ENCODE data around the gene TXNRD2. TPM values are rescaled to one million over a fixed set of nuclear protein-coding genes. Genes with fewer than 3 reads are reported as not detected.

The TXNRD2 gene
- total RNA-seq, 1 donor from 2014 or later, result 47.5 TPM

DNA sequence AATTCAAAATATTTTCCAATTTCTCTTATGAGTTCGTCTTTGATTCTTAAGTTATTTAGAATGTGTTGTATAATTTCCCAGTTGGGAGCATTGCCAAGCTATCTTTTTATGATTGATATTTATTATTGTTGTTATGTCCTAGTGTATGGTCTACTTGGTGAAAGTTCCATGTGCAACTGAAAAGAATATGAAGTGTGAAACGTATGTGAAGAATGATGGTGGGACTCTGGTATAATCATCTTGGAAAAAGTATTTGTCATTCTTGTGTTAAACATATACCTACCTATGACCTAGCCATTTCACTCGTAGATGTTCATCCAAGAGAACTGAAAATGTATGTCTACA is 75.0 kb downstream of the TXNRD2 start:
- TF ChIP-seq, protein P1, sequence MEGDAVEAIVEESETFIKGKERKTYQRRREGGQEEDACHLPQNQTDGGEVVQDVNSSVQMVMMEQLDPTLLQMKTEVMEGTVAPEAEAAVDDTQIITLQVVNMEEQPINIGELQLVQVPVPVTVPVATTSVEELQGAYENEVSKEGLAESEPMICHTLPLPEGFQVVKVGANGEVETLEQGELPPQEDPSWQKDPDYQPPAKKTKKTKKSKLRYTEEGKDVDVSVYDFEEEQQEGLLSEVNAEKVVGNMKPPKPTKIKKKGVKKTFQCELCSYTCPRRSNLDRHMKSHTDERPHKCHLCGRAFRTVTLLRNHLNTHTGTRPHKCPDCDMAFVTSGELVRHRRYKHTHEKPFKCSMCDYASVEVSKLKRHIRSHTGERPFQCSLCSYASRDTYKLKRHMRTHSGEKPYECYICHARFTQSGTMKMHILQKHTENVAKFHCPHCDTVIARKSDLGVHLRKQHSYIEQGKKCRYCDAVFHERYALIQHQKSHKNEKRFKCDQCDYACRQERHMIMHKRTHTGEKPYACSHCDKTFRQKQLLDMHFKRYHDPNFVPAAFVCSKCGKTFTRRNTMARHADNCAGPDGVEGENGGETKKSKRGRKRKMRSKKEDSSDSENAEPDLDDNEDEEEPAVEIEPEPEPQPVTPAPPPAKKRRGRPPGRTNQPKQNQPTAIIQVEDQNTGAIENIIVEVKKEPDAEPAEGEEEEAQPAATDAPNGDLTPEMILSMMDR (IDR thresholded peaks at IDR 0.05), result no peak
- no peaks in the 10 kb centered on the region for H3K36me3 ChIP-seq
- DNase-seq (no peak), ATAC-seq (no peak)
- H3K4me1 ChIP-seq, result no peaks in the 10 kb centered on the region
- no peak overlapping the region for H3K27ac ChIP-seq
- H3K4me3 ChIP-seq, result no peak overlapping the region
- H3K27me3 ChIP-seq (ENCODE audit: low read depth), result no peaks in the 10 kb centered on the region
- intact Hi-C loops (cut with DNase I), result no loop called here
- no peaks in the 10 kb centered on the region for H3K9me3 ChIP-seq

- TF ChIP-seq, protein P1 (IDR thresholded peaks at IDR 0.05), result no peak
- H3K9me3 ChIP-seq, result no peaks in the 10 kb centered on the region
- no peaks in the 10 kb centered on the region for H3K36me3 ChIP-seq
- no peaks in the 10 kb centered on the region for H3K4me1 ChIP-seq
- intact Hi-C loops (cut with DNase I), result no loop called here
- no peak overlapping the region for H3K4me3 ChIP-seq
- DNase-seq (peak; percentile 39), ATAC-seq (no peak)
- H3K27ac ChIP-seq, result no peak overlapping the region
- no peaks in the 10 kb centered on the region for H3K27me3 ChIP-seq (ENCODE audit: low read depth)
These were observed 76.3 kb downstream of the TXNRD2 start for GRCh38 chr22:19865141-19865829.

GRCh38 chr22:19864538-19865106 is 77.0 kb downstream of the TXNRD2 start:
- Histone ChIP-seq H3K9me3 (no peaks in the 10 kb centered on the region), H3K4me1 (no peaks in the 10 kb centered on the region), H3K27ac (no peak overlapping the region), H3K36me3 (no peaks in the 10 kb centered on the region), H3K4me3 (no peak overlapping the region), H3K27me3 (ENCODE audit: low read depth) (no peaks in the 10 kb centered on the region)
- DNase-seq (no peak), ATAC-seq (no peak)
- intact Hi-C loops (cut with DNase I), result no loop called here
- TF ChIP-seq, protein P1 (IDR thresholded peaks at IDR 0.05), result no peak

GRCh38 chr22:19863571-19863970 is 78.0 kb downstream of the TXNRD2 start:
- Histone ChIP-seq H3K27ac (no peak overlapping the region), H3K27me3 (ENCODE audit: low read depth) (no peaks in the 10 kb centered on the region), H3K4me3 (no peak overlapping the region), H3K4me1 (no peaks in the 10 kb centered on the region), H3K9me3 (no peaks in the 10 kb centered on the region), H3K36me3 (no peaks in the 10 kb centered on the region)
- no peak for ATAC-seq
- no peak for DNase-seq
- intact Hi-C loops (cut with DNase I), result no loop called here
- TF ChIP-seq, protein P1 (IDR thresholded peaks at IDR 0.05), result no peak

DNA sequence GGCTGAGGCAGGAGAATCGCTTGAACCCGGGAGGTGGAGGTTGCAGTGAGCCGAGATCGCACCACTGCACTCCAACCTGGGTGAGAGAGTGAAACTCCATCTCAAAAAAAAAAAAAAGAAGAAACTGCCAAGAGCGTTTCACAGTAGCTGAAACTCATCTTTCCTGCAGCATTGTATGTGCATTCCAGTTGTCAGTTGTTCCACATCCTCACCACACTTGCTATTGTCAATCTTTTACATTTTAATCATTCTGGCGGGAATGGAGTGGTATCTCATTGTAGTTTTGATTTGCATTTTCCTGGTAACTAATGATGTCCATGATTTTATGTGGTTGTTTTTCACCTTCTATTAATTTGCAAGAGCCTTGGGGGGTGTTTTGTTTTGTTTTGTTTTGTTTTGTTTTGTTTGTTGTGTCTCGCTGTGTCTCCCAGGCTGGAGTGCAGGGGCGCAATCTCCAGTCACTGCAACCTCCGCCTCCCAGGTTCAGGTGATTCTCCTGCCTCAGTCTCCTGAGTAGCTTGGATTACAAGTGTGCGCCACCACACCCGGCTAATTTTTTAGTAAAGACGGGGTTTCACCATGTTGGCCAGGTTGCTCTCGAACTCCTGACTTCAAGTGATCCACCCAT is 78.9 kb downstream of the TXNRD2 start:
- DNase-seq (no peak), ATAC-seq (no peak)
- no peak overlapping the region for H3K4me3 ChIP-seq
- no peaks in the 10 kb centered on the region for H3K27me3 ChIP-seq (ENCODE audit: low read depth)
- no peak overlapping the region for H3K27ac ChIP-seq
- intact Hi-C loops (cut with DNase I), result no loop called here
- no peaks in the 10 kb centered on the region for H3K9me3 ChIP-seq
- TF ChIP-seq, protein P1 (IDR thresholded peaks at IDR 0.05), result no peak
- H3K36me3 ChIP-seq, result no peaks in the 10 kb centered on the region
- H3K4me1 ChIP-seq, result no peaks in the 10 kb centered on the region

Data from lower lobe of right lung (tissue), 2 donors.